IMR-90 (cell line): ENCODE results near the gene OST4. TPM values are rescaled to one million over a fixed set of nuclear protein-coding genes. Genes with fewer than 3 reads are reported as not detected.

Source experiments
- ATAC-seq: fragments of 200-7000 bp; cut with Tn5 transposase; 2 replicates; pipeline ENCODE4 v1.9.1; 2020; ENCODE audit warnings: low read depth, mild to moderate bottlenecking, moderate library complexity
- BruUV-seq: library from RNA; stranded (reverse); fragments of 400-500 nt; replicated peaks from 2 replicates; lab custom pipeline; 2021; lab: Mats Ljungman, UMichigan
- CTCF ChIA-PET: fragments of 300-600 bp; formaldehyde crosslinking; extraction: SDS; loops from one replicate; lab custom pipeline; 2021; ENCODE audit warnings: antibody characterized with exemption; lab: Yijun Ruan, JAX
- POLR2A ChIA-PET: fragments of 300-600 bp; sonication (Branson Sonifier 250); formaldehyde crosslinking; loops from one replicate; lab custom pipeline; 2022; ENCODE audit warnings: antibody characterized with exemption; ENCODE audit not compliant: unreplicated experiment; lab: Charles Lee
- DNase-seq: peaks from one replicate; pipeline ENCODE4 v3.0.0; 2013
- H2AFZ ChIP-seq: replicated peaks from 2 replicates; pipeline ENCODE3; 2013; ENCODE audit warnings: low read length, mild to moderate bottlenecking; ENCODE audit not compliant: poor library complexity
- H2AK5ac ChIP-seq: 2 replicates; pipeline ENCODE4 v1.6.1; 2013; ENCODE audit warnings: low read depth, low read length, inconsistent platforms
- H2AK9ac ChIP-seq: replicated peaks from 2 replicates; pipeline ENCODE3; 2013; ENCODE audit warnings: mild to moderate bottlenecking, low read depth, low read length, moderate library complexity; ENCODE audit not compliant: poor library complexity
- H2BK120ac ChIP-seq: 2 replicates; pipeline ENCODE4 v1.6.1; 2013; ENCODE audit warnings: low read depth, low read length, inconsistent platforms
- H2BK15ac ChIP-seq: 3 replicates; pipeline ENCODE4 v1.6.1; 2013; ENCODE audit warnings: low read depth, low read length, inconsistent platforms
- H2BK20ac ChIP-seq: 2 replicates; pipeline ENCODE4 v1.6.1; 2013; ENCODE audit warnings: low read depth, mild to moderate bottlenecking, inconsistent platforms, low read length, moderate library complexity
- H2BK5ac ChIP-seq: 2 replicates; pipeline ENCODE4 v1.6.1; 2013; ENCODE audit warnings: mild to moderate bottlenecking, low read depth, low read length, inconsistent platforms; ENCODE audit not compliant: poor library complexity, severe bottlenecking
- H3K14ac ChIP-seq: replicated peaks from 2 replicates; pipeline ENCODE4 v1.6.1; 2013; ENCODE audit warnings: low read depth, low read length, inconsistent platforms
- H3K18ac ChIP-seq: 2 replicates; pipeline ENCODE4 v1.6.1; 2013; ENCODE audit warnings: low read depth, low read length, control low read depth
- H3K23ac ChIP-seq: 2 replicates; pipeline ENCODE4 v1.6.1; 2013; ENCODE audit warnings: low read depth, low read length, inconsistent platforms
- H3K27ac ChIP-seq: 2 replicates; pipeline ENCODE4 v1.5.1; 2013; ENCODE audit warnings: mild to moderate bottlenecking, control low read depth, low read length; ENCODE audit not compliant: insufficient read depth
- H3K27me3 ChIP-seq: 2 replicates; pipeline ENCODE4 v1.6.1; 2013; ENCODE audit warnings: low read length; ENCODE audit not compliant: control insufficient read depth, insufficient read depth
- H3K36me3 ChIP-seq: 2 replicates; pipeline ENCODE4 v1.6.1; 2013; ENCODE audit warnings: low read length, mixed read lengths; ENCODE audit not compliant: control insufficient read depth, insufficient read depth
- H3K4ac ChIP-seq: 2 replicates; pipeline ENCODE4 v1.6.1; 2013; ENCODE audit warnings: low read depth, low read length, inconsistent platforms
- H3K4me1 ChIP-seq: 2 replicates; pipeline ENCODE4 v1.6.1; 2013; ENCODE audit warnings: low read length, mixed read lengths; ENCODE audit not compliant: control insufficient read depth, insufficient read depth
- H3K4me2 ChIP-seq: 2 replicates; pipeline ENCODE4 v1.6.1; 2013; ENCODE audit warnings: low read depth, mild to moderate bottlenecking, control low read depth, low read length, moderate library complexity
- H3K4me3 ChIP-seq: 2 replicates; pipeline ENCODE4 v1.5.1; 2013; ENCODE audit warnings: low read depth, mild to moderate bottlenecking, control low read depth, low read length, moderate library complexity; ENCODE audit not compliant: insufficient read depth
- H3K56ac ChIP-seq: 2 replicates; pipeline ENCODE4 v1.6.1; 2013; ENCODE audit warnings: low read length, inconsistent platforms; ENCODE audit not compliant: insufficient read depth; ENCODE audit errors: extremely low read depth
- H3K79me1 ChIP-seq, 2 experiments: 2 replicates each; pipeline ENCODE4 v1.6.1; 2013; ENCODE audit warnings: low read length in 2 of 2, inconsistent platforms in 1 of 2, low read depth in 1 of 2
- H3K9ac ChIP-seq: 2 replicates; pipeline ENCODE4 v1.6.1; 2013; ENCODE audit warnings: low read depth, low read length, control low read depth
- H3K9me1 ChIP-seq: 2 replicates; pipeline ENCODE4 v1.6.1; 2013; ENCODE audit warnings: low read length, inconsistent platforms; ENCODE audit not compliant: insufficient read depth
- H3K9me3 ChIP-seq: 2 replicates; pipeline ENCODE4 v1.6.1; 2013; ENCODE audit warnings: low read length; ENCODE audit not compliant: control insufficient read depth, insufficient read depth
- H4K20me1 ChIP-seq: 2 replicates; pipeline ENCODE4 v1.6.1; 2013; ENCODE audit warnings: low read length, inconsistent platforms; ENCODE audit not compliant: insufficient read depth
- H4K5ac ChIP-seq: 2 replicates; pipeline ENCODE4 v1.6.1; 2013; ENCODE audit warnings: mild to moderate bottlenecking, low read depth, low read length, control low read depth
- H4K8ac ChIP-seq, 2 experiments: 2 replicates each; pipeline ENCODE4 v1.6.1; 2013; ENCODE audit warnings: low read depth in 2 of 2, low read length in 2 of 2, control low read depth in 1 of 2, inconsistent platforms in 1 of 2
- H4K91ac ChIP-seq: 2 replicates; pipeline ENCODE4 v1.6.1; 2013; ENCODE audit warnings: low read depth, low read length, inconsistent platforms; ENCODE audit not compliant: insufficient read depth
- BHLHE40 ChIP-seq: fragments of 150-350 bp; IDR thresholded peaks from 2 replicates; pipeline ENCODE4 v1.6.1; 2016; ENCODE audit warnings: mild to moderate bottlenecking, low read depth, low read length
- CEBPB ChIP-seq: IDR thresholded peaks from 2 replicates; pipeline ENCODE4 v1.6.1; 2012; ENCODE audit warnings: low read depth, low read length, improper control_type of control experiment
- CHD1 ChIP-seq: IDR thresholded peaks from 2 replicates; pipeline ENCODE4 v1.6.1; 2012; ENCODE audit warnings: low read depth, low read length, improper control_type of control experiment
- CTCF ChIP-seq: conservative IDR thresholded peaks from 2 replicates; pipeline ENCODE4 v1.5.1; 2012; ENCODE audit warnings: mild to moderate bottlenecking, low read depth, low read length, improper control_type of control experiment
- MAFK ChIP-seq: IDR thresholded peaks from 2 replicates; pipeline ENCODE4 v1.6.1; 2012; ENCODE audit warnings: low read depth, low read length, improper control_type of control experiment
- MAZ ChIP-seq: IDR thresholded peaks from 2 replicates; pipeline ENCODE4 v1.6.1; 2012; ENCODE audit warnings: low read depth, mild to moderate bottlenecking, low read length, improper control_type of control experiment, moderate library complexity, borderline replicate concordance
- MXI1 ChIP-seq: IDR thresholded peaks from 2 replicates; pipeline ENCODE4 v1.6.1; 2012; ENCODE audit warnings: low read depth, mild to moderate bottlenecking, low read length, moderate library complexity, borderline replicate concordance
- NFE2L2 ChIP-seq: fragments of 150-350 bp; IDR thresholded peaks from 2 replicates; pipeline ENCODE4 v1.6.1; 2016; ENCODE audit warnings: low read depth, mild to moderate bottlenecking, low read length
- POLR2A ChIP-seq: IDR thresholded peaks from 2 replicates; pipeline ENCODE4 v1.6.1; 2012; ENCODE audit warnings: mild to moderate bottlenecking, low read depth, low read length
- RAD21 ChIP-seq: IDR thresholded peaks from 2 replicates; pipeline ENCODE4 v1.6.1; 2012; ENCODE audit warnings: low read length, improper control_type of control experiment
- RCOR1 ChIP-seq: IDR thresholded peaks from 2 replicates; pipeline ENCODE4 v1.6.1; 2012; ENCODE audit warnings: mild to moderate bottlenecking, low read length, improper control_type of control experiment; ENCODE audit not compliant: insufficient replicate concordance
- RFX5 ChIP-seq: IDR thresholded peaks from 2 replicates; pipeline ENCODE4 v1.8.0; 2012; ENCODE audit warnings: low read depth, mild to moderate bottlenecking, low read length, moderate library complexity
- SMC3 ChIP-seq: fragments of 150-350 bp; IDR thresholded peaks from 2 replicates; pipeline ENCODE4 v1.6.1; 2016; ENCODE audit warnings: low read depth, mild to moderate bottlenecking, antibody characterized with exemption, low read length, moderate library complexity
- WGBS, 2 experiments: methylation state at CpG; one replicate each; pipeline versions ENCODE4 v1.1.5 to v1.1.7; 2013; ENCODE audit warnings: missing lambda C conversion rate in 2 of 2; ENCODE audit not compliant: insufficient read length in 1 of 2; ENCODE audit errors: extremely low coverage in 2 of 2; 5-methylcytosine and 5-hydroxymethylcytosine counted together
- dilution Hi-C: fragments of 300-500 bp; cut with HindIII; formaldehyde crosslinking; loops from one replicate; pipeline ENCODE4 v1.14.3; 2018; ENCODE audit warnings: low sequenced_read_pairs; ENCODE audit not compliant: unreplicated experiment
- in situ Hi-C: fragments of 300-500 bp; cut with MboI; formaldehyde crosslinking; loops from 3 replicates; pipeline ENCODE4 v1.14.3; 2019; ENCODE audit warnings: low sequenced_read_pairs, inconsistent platforms, mixed read lengths
- intact Hi-C: fragments of 100-400 bp; cut with micrococcal nuclease; formaldehyde crosslinking; loops from 2 replicates; pipeline ENCODE4 v1.10.0; 2022
- polyA plus RNA-seq, 3 experiments: library from polyadenylated mRNA; depleted of rRNA; stranded (reverse); fragments of >200 nt; gene quantifications; 2 replicates each; pipeline ENCODE4 v1.2.3, GENCODE V29; 2012; ENCODE audit warnings: low replicate concordance in 1 of 3
- total RNA-seq: library from RNA; depleted of rRNA; stranded (reverse); fragments of >200 nt; gene quantifications from 2 replicates; pipeline ENCODE4 v1.2.3, GENCODE V29; 2012

The OST4 gene
- total and polyA plus RNA-seq, 2 of the 4 experiments (the other 2 are of a cell fraction) = 386 to 806 TPM

GRCh38 chr2:27033253-27033852 is 38.1 kb downstream of the OST4 start (continued):
- no peak for TF ChIP-seq SMC3

GRCh38 chr2:27032495-27033252 is 38.8 kb downstream of the OST4 start, which contains the start of gene TMEM214:
Gene TMEM214, plus strand, starts transcription at chr2:27032965. Its CDS starts 51 bp downstream, at chr2:27033016.
- peak within 1 kb of the TSS; percentile 87 for H2BK120ac ChIP-seq
- H3K56ac ChIP-seq = peak within 1 kb of the TSS; percentile 93
- peak within 1 kb of the TSS; percentile 100 for H3K4ac ChIP-seq
- in situ Hi-C loops = no loop called here
- peak within 1 kb of the TSS; percentile 99 for H2AK5ac ChIP-seq
- peak within 1 kb of the TSS; percentile 97 for H3K4me2 ChIP-seq
- H3K36me3 ChIP-seq = peaks cover 40% of the 10 kb centered on the region
- H3K23ac ChIP-seq = peak within 1 kb of the TSS; percentile 100
- peak within 1 kb of the TSS; percentile 97 for H3K9ac ChIP-seq
- H3K27me3 ChIP-seq = no peaks in the 10 kb centered on the region
- CTCF ChIA-PET = no interaction called here
- peak within 1 kb of the TSS; percentile 60; the same call in 1 of the 3 replicates for H2BK15ac ChIP-seq
- peak within 1 kb of the TSS; percentile 94 for H4K5ac ChIP-seq
- H3K27ac ChIP-seq = peak within 1 kb of the TSS; percentile 90
- intact Hi-C loops = loop anchor here (1.0 kb wide), 1 partner anchor 18 kb away; no protein-coding TSS in a partner anchor
- peak within 1 kb of the TSS; percentile 79 for H3K18ac ChIP-seq
- peak within 1 kb of the TSS; percentile 54; the same call in 1 of the 2 replicates for H2BK20ac ChIP-seq
- peak within 1 kb of the TSS; percentile 100 for H2AK9ac ChIP-seq
- dilution Hi-C loops = no loop called here
- H3K4me3 ChIP-seq = peak within 1 kb of the TSS; percentile 94
- 0% methylated on average over 15 of the region's 76 CpGs; no CpG with 5 or more reads in 1 of the 2 experiments for WGBS, 2 experiments
- ATAC-seq (peak; percentile 96), DNase-seq (peak; percentile 89)
- peaks cover 36% of the 10 kb centered on the region for H4K20me1 ChIP-seq
- peaks cover 57 to 97% of the 10 kb centered on the region in 2 experiments for H3K79me1 ChIP-seq
- BruUV-seq = TSS peak; percentile 72
- no peaks in the 10 kb centered on the region for H3K9me3 ChIP-seq
- H2AFZ ChIP-seq = peak within 1 kb of the TSS; percentile 95
- peaks cover 7% of the 10 kb centered on the region for H3K4me1 ChIP-seq
- POLR2A ChIA-PET = interaction anchor here (0.6 to 1.4 kb wide), 4 partner anchors 11 to 46 kb away, joined by 3 to 11 read pairs (median 7); no protein-coding TSS in a partner anchor
- peaks cover 8% of the 10 kb centered on the region for H3K9me1 ChIP-seq
- peak within 1 kb of the TSS; percentile 99 for H4K91ac ChIP-seq
- peak within 1 kb of the TSS; percentile 85 to 97 for H4K8ac ChIP-seq
- peak within 1 kb of the TSS; percentile 75 for H2BK5ac ChIP-seq
- H3K14ac ChIP-seq = peak within 1 kb of the TSS; percentile 100
- TF ChIP-seq CHD1 (0 out of 2 replicates have a peak, but pooled peaks have one; percentile 53), MAZ (peak; percentile 39; the same call in 1 of the 2 replicates), RFX5 (no peak), CEBPB (no peak), BHLHE40 (no peak), MXI1 (peak; percentile 89), RCOR1 (no peak), CTCF (no peak), SMC3 (no peak), RAD21 (no peak), MAFK (no peak), POLR2A (peak; percentile 96), NFE2L2 (no peak)
